CD14-positive monocyte (primary cell): ENCODE measurements around the gene TUNAR. TPM values are rescaled to one million over a fixed set of nuclear protein-coding genes. Genes with fewer than 3 reads are reported as not detected.

ENCODE experiments used
- DNase-seq, 3 donors: peaks; one replicate each; pipeline ENCODE4 v3.0.0-alpha.2; 2011 to 2022
- H2AFZ ChIP-seq: 2 replicates; pipeline ENCODE4 v1.6.0; 2012; ENCODE audit warnings: mild to moderate bottlenecking, low read depth, low read length, inconsistent platforms; ENCODE audit not compliant: insufficient read depth, poor library complexity, severe bottlenecking
- H3K27ac ChIP-seq, 2 donors: 1 replicate in 1 of 2; 2 replicates in 1 of 2; pipeline ENCODE4 v1.5.1; 2012 to 2013; ENCODE audit warnings: low read length in 2 of 2, control low read depth in 1 of 2, inconsistent platforms in 1 of 2, low read depth in 1 of 2, mild to moderate bottlenecking in 1 of 2
- H3K27me3 ChIP-seq, 2 donors: one replicate each; pipeline versions ENCODE4 v1.6.0 to v1.6.1; 2011 to 2013; ENCODE audit warnings: low read length in 2 of 2; ENCODE audit not compliant: control insufficient read depth in 2 of 2, insufficient read depth in 2 of 2
- H3K36me3 ChIP-seq, 2 donors: replicated peaks in 1 of 2; 1 replicate in 1 of 2; 2 replicates in 1 of 2; pipeline versions ENCODE4 v1.5.1 to v1.6.1; 2012 to 2013; ENCODE audit warnings: low read length in 2 of 2, control low read depth in 1 of 2, inconsistent platforms in 1 of 2, mild to moderate bottlenecking in 1 of 2; ENCODE audit not compliant: insufficient read depth in 2 of 2, control insufficient read depth in 1 of 2
- H3K4me1 ChIP-seq, 2 donors: 1 replicate in 1 of 2; 2 replicates in 1 of 2; pipeline versions ENCODE4 v1.5.1 to v1.6.1; 2012 to 2013; ENCODE audit warnings: low read length in 2 of 2, control low read depth in 1 of 2, inconsistent platforms in 1 of 2, mild to moderate bottlenecking in 1 of 2, moderate library complexity in 1 of 2; ENCODE audit not compliant: insufficient read depth in 2 of 2, control insufficient read depth in 1 of 2
- H3K4me2 ChIP-seq: replicated peaks from 2 replicates; pipeline ENCODE3; 2012; ENCODE audit warnings: low read length, moderate library complexity, mild to moderate bottlenecking; ENCODE audit not compliant: poor library complexity, severe bottlenecking; ENCODE audit errors: extremely low read depth
- H3K4me3 ChIP-seq, 3 experiments: fragments of 200-600 bp in 1 of 3; sonication (generic) in 1 of 3; replicated peaks in 1 of 3; 1 replicate in 2 of 3; 2 replicates in 1 of 3; pipeline ENCODE4 v1.5.1; 2011 to 2013; ENCODE audit warnings: low read length in 3 of 3, mild to moderate bottlenecking in 3 of 3, control low read depth in 2 of 3, low read depth in 2 of 3, inconsistent platforms in 1 of 3, moderate library complexity in 1 of 3
- H3K79me2 ChIP-seq: 2 replicates; pipeline ENCODE4 v1.6.0; 2012; ENCODE audit warnings: mild to moderate bottlenecking, control low read depth, inconsistent platforms, low read length, moderate library complexity; ENCODE audit not compliant: insufficient read depth
- H3K9ac ChIP-seq: 2 replicates; pipeline ENCODE4 v1.6.0; 2017; ENCODE audit warnings: low read length, mild to moderate bottlenecking; ENCODE audit not compliant: insufficient read depth, poor library complexity, severe bottlenecking
- H3K9me3 ChIP-seq, 2 donors: replicated peaks in 1 of 2; 1 replicate in 1 of 2; 2 replicates in 1 of 2; pipeline versions ENCODE4 v1.5.1 to v1.6.1; 2012 to 2013; ENCODE audit warnings: low read length in 2 of 2, control low read depth in 1 of 2; ENCODE audit not compliant: control insufficient read depth in 1 of 2, insufficient read depth in 1 of 2
- H4K20me1 ChIP-seq: 2 replicates; pipeline ENCODE4 v1.6.0; 2012; ENCODE audit warnings: mild to moderate bottlenecking, low read length, control low read depth, moderate library complexity; ENCODE audit not compliant: insufficient read depth
- H3K27ac Mint-ChIP-seq, 7 donors: one replicate each; pipeline ENCODE4 v1.8.0; 2020; ENCODE audit warnings: mild to moderate bottlenecking in 7 of 7, mixed read lengths in 7 of 7, moderate library complexity in 6 of 7, inconsistent platforms in 2 of 7
- H3K27me3 Mint-ChIP-seq, 3 donors: one replicate each; pipeline ENCODE4 v1.8.0; 2021 to 2022; ENCODE audit warnings: low read depth in 3 of 3, mild to moderate bottlenecking in 3 of 3, mixed read lengths in 3 of 3, moderate library complexity in 3 of 3, inconsistent platforms in 1 of 3
- H3K36me3 Mint-ChIP-seq, 2 donors: one replicate each; pipeline ENCODE4 v1.8.0; 2020; ENCODE audit warnings: mixed read lengths in 2 of 2, inconsistent platforms in 1 of 2, mild to moderate bottlenecking in 1 of 2
- H3K4me1 Mint-ChIP-seq: one replicate; pipeline ENCODE4 v1.8.0; 2020; ENCODE audit warnings: mild to moderate bottlenecking, mixed read lengths
- H3K4me3 Mint-ChIP-seq, 2 donors: one replicate each; pipeline ENCODE4 v1.8.0; 2020; ENCODE audit warnings: mild to moderate bottlenecking in 2 of 2, mixed read lengths in 2 of 2, moderate library complexity in 1 of 2
- H3K9me3 Mint-ChIP-seq, 7 donors: one replicate each; pipeline ENCODE4 v1.8.0; 2020 to 2022; ENCODE audit warnings: mixed read lengths in 7 of 7, mild to moderate bottlenecking in 6 of 7, moderate library complexity in 6 of 7, inconsistent platforms in 2 of 7
- WGBS: methylation state at CpG from one replicate; pipeline ENCODE4 v1.1.5; 2013; ENCODE audit warnings: missing lambda C conversion rate; ENCODE audit not compliant: insufficient coverage; 5-methylcytosine and 5-hydroxymethylcytosine counted together
- intact Hi-C, 2 donors: fragments of 100-400 bp; cut with micrococcal nuclease; formaldehyde crosslinking; loops; one replicate each; pipeline versions ENCODE4 v1.15.0 to v1.15.1; 2023
- polyA plus RNA-seq, 3 donors: library from polyadenylated mRNA; depleted of rRNA in 1 of 3; unstranded in 2 of 3; stranded (reverse) in 1 of 3; fragments of 300-500 nt in 2 of 3; fragments of >200 nt in 1 of 3; fragmentation: Illumina TruSeq in 2 of 3; gene quantifications; 1 replicate in 2 of 3; 2 replicates in 1 of 3; pipeline ENCODE4 v1.2.3, GENCODE V29; 2012 to 2021
- TF ChIP-seq, protein P1 (sequence below): fragments of 200-600 bp; IDR thresholded peaks from one replicate; pipeline ENCODE4 v1.8.0; 2022; ENCODE audit warnings: antibody characterized with exemption, mild to moderate bottlenecking

Gene TUNAR
- polyA plus RNA-seq, 3 donors = not detected

DNA sequence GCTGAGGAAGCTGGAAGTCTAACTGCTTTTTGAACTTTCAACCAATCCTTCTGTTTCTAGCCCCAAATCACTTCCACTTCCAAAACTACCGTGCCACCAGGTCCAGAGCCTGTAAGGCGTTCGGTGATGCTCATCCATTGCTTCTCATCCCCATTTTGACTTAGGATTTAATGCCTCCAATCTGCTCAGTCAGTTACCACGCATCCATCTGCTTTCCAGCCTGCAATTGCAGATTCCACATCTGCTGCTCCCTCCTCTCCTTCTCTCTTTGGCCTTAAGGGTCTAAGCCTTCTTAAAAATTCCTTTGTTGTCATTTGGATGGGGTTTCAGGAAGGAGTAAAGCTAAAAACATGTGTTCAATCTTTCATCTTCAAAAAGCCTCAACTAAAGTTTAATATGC lies 74.7 kb downstream of the TUNAR start:
- peaks cover 0 to 8% (median 4%) of the 10 kb centered on the region in 3 donors for H3K27me3 Mint-ChIP-seq
- Histone ChIP-seq H4K20me1 (no peaks in the 10 kb centered on the region), H3K4me1 (no peaks in the 10 kb centered on the region), H3K4me2 (no peak overlapping the region), H3K9ac (no peak overlapping the region), H3K27me3 (no peaks in the 10 kb centered on the region), H3K79me2 (no peaks in the 10 kb centered on the region), H3K27ac (no peak overlapping the region), H2AFZ (no peak overlapping the region), H3K4me3 (no peak overlapping the region), H3K9me3 (no peaks in the 10 kb centered on the region), H3K36me3 (no peaks in the 10 kb centered on the region)
- H3K27ac Mint-ChIP-seq = no peak overlapping the region
- no peak for DNase-seq
- peaks cover 0 to 2% (median 0%) of the 10 kb centered on the region in 7 donors for H3K9me3 Mint-ChIP-seq
- no peaks in the 10 kb centered on the region for H3K36me3 Mint-ChIP-seq
- H3K4me1 Mint-ChIP-seq = no peaks in the 10 kb centered on the region
- H3K4me3 Mint-ChIP-seq = no peak overlapping the region
- 79% methylated on average over 3 of the region's 4 CpGs for WGBS
- intact Hi-C loops = no loop called here
- TF ChIP-seq, protein P1, sequence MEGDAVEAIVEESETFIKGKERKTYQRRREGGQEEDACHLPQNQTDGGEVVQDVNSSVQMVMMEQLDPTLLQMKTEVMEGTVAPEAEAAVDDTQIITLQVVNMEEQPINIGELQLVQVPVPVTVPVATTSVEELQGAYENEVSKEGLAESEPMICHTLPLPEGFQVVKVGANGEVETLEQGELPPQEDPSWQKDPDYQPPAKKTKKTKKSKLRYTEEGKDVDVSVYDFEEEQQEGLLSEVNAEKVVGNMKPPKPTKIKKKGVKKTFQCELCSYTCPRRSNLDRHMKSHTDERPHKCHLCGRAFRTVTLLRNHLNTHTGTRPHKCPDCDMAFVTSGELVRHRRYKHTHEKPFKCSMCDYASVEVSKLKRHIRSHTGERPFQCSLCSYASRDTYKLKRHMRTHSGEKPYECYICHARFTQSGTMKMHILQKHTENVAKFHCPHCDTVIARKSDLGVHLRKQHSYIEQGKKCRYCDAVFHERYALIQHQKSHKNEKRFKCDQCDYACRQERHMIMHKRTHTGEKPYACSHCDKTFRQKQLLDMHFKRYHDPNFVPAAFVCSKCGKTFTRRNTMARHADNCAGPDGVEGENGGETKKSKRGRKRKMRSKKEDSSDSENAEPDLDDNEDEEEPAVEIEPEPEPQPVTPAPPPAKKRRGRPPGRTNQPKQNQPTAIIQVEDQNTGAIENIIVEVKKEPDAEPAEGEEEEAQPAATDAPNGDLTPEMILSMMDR = no peak

DNA sequence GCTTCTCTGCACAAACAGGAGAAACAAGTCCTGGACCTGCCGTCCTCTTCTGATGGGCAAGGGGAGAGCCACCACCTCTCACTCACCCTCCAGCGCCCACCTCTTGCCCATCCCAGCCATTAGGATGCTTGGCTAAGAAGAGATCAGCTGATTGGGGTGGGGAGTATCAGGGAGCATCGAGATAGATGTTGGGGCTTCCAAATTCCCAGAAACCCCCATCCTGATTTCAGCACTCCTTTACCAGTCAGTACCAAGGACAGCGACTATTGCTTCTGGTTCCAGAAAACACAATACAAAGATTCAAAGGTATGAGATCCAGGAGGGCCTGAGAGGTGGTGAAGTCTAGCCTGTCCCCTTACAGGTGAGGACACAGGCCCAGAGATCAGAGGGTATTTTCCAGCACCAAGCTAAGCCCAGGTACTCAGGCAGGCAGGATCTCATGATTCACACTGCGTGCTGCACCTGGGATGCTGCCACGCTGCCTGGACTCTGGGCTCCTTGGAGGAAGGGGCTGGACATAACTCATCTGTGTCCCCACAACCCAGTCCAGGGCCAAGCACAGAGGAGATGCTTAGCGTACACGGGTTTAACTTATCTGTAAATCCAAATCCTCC lies 76.6 kb downstream of the TUNAR start:
- Mint-ChIP-seq H3K9me3 (peaks cover 0 to 2% (median 0%) of the 10 kb centered on the region in 7 donors), H3K4me1 (no peaks in the 10 kb centered on the region), H3K4me3 (no peak overlapping the region), H3K27ac (no peak overlapping the region), H3K27me3 (peaks cover 0 to 5% (median 4%) of the 10 kb centered on the region in 3 donors), H3K36me3 (no peaks in the 10 kb centered on the region)
- Histone ChIP-seq H3K4me2 (no peak overlapping the region), H4K20me1 (no peaks in the 10 kb centered on the region), H3K9ac (no peak overlapping the region), H3K27me3 (no peaks in the 10 kb centered on the region), H3K79me2 (no peaks in the 10 kb centered on the region), H3K36me3 (no peaks in the 10 kb centered on the region), H3K9me3 (no peaks in the 10 kb centered on the region), H3K27ac (no peak overlapping the region), H3K4me3 (no peak overlapping the region), H2AFZ (no peak overlapping the region), H3K4me1 (no peaks in the 10 kb centered on the region)
- intact Hi-C loops = no loop called here
- TF ChIP-seq, protein P1 = no peak
- 100% methylated on average over 1 of the region's 8 CpGs for WGBS
- no peak for DNase-seq
